PC-9 (cell line): ENCODE data around the gene HMGN4.

Experiments used
- EZH2 ChIP-seq: fragments of 200-600 bp; sonication (generic); IDR thresholded peaks from 2 replicates; pipeline ENCODE4 v1.8.0; 2017; ENCODE audit warnings: antibody characterized with exemption, low read depth
- TF ChIP-seq, protein P1 (sequence below): fragments of 200-600 bp; sonication (generic); conservative IDR thresholded peaks from 2 replicates; pipeline ENCODE4 v1.6.1; 2017; ENCODE audit warnings: mixed run types, antibody characterized with exemption, mild to moderate bottlenecking, moderate library complexity

- TF ChIP-seq, protein P1, sequence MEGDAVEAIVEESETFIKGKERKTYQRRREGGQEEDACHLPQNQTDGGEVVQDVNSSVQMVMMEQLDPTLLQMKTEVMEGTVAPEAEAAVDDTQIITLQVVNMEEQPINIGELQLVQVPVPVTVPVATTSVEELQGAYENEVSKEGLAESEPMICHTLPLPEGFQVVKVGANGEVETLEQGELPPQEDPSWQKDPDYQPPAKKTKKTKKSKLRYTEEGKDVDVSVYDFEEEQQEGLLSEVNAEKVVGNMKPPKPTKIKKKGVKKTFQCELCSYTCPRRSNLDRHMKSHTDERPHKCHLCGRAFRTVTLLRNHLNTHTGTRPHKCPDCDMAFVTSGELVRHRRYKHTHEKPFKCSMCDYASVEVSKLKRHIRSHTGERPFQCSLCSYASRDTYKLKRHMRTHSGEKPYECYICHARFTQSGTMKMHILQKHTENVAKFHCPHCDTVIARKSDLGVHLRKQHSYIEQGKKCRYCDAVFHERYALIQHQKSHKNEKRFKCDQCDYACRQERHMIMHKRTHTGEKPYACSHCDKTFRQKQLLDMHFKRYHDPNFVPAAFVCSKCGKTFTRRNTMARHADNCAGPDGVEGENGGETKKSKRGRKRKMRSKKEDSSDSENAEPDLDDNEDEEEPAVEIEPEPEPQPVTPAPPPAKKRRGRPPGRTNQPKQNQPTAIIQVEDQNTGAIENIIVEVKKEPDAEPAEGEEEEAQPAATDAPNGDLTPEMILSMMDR: no peak
- no peak for TF ChIP-seq EZH2
These were observed 12.3 kb downstream of the HMGN4 start for GRCh38 chr6:26550250-26550993.
